D721Med (cell line): Measurements from ENCODE around the gene DAP3.
"Not testable (repeated sequence)": the region's sequence is repeated elsewhere in the genome, so short reads cannot be mapped to it uniquely, and the experiment has no call there.

Experiments used
- DNase-seq: peaks from one replicate; pipeline ENCODE4 v3.0.0; 2011; ENCODE audit warnings: low spot score; ENCODE audit not compliant: insufficient read length
- FAIRE-seq: peaks from 2 replicates; lab custom pipeline; 2011; peaks lifted over from hg19 to GRCh38; lab: Jason Lieb, UNC
- CTCF ChIP-seq: IDR thresholded peaks from 2 replicates; pipeline ENCODE4 v1.5.1; 2012; ENCODE audit warnings: mild to moderate bottlenecking, control low read depth; ENCODE audit not compliant: insufficient read depth; ENCODE audit errors: missing control alignments

Gene DAP3

GRCh38 chr1:155688324-155689080 lies 389 bp upstream of the DAP3 start, which contains the start of gene YY1AP1:
TSS of gene YY1AP1 (minus strand) at chr1:155688774. CDS start at chr1:155680436, 8,338 bp downstream.
- no peak for TF ChIP-seq CTCF
- FAIRE-seq (no peak), DNase-seq (peak; percentile 98)

- TF ChIP-seq CTCF, result no peak
- peak; percentile 51 for DNase-seq
- no peak for FAIRE-seq
Observed at GRCh38 chr1:155691992-155692528, 3.2 kb downstream of the DAP3 start.

- no peak for DNase-seq
- FAIRE-seq, result no peak
- no peak for TF ChIP-seq CTCF
Observed at GRCh38 chr1:155694167-155694566, 5.3 kb downstream of the DAP3 start.

- FAIRE-seq (no peak), DNase-seq (no peak)
- TF ChIP-seq CTCF, result no peak
Observed at GRCh38 chr1:155695072-155695471, 6.2 kb downstream of the DAP3 start.

GRCh38 chr1:155695608-155696007 lies 6.7 kb downstream of the DAP3 start:
- TF ChIP-seq CTCF, result no peak
- DNase-seq (no peak), FAIRE-seq (no peak)

GRCh38 chr1:155696524-155696923 lies 7.6 kb downstream of the DAP3 start:
- FAIRE-seq (no peak), DNase-seq (no peak)
- TF ChIP-seq CTCF, result no peak

GRCh38 chr1:155697046-155697445 lies 8.2 kb downstream of the DAP3 start:
- TF ChIP-seq CTCF, result no peak
- DNase-seq, result no peak
- no peak for FAIRE-seq

GRCh38 chr1:155697616-155698015 lies 8.7 kb downstream of the DAP3 start:
- not testable (repeated sequence) for DNase-seq, FAIRE-seq
